ENCODE data around the gene PI4K2A. TPM values are rescaled to one million over a fixed set of nuclear protein-coding genes. Genes with fewer than 3 reads are reported as not detected.
A peak's percentile ranks its signal among the peaks of the same experiment; 100 is the strongest.
"Not testable (repeated sequence)": the region's sequence is repeated elsewhere in the genome, so short reads cannot be mapped to it uniquely, and the experiment has no call there.

Gene PI4K2A
- total and polyA plus RNA-seq, 4 experiments from 2014 or later: 8.5 to 9.9 (median 9.2) TPM

DNA sequence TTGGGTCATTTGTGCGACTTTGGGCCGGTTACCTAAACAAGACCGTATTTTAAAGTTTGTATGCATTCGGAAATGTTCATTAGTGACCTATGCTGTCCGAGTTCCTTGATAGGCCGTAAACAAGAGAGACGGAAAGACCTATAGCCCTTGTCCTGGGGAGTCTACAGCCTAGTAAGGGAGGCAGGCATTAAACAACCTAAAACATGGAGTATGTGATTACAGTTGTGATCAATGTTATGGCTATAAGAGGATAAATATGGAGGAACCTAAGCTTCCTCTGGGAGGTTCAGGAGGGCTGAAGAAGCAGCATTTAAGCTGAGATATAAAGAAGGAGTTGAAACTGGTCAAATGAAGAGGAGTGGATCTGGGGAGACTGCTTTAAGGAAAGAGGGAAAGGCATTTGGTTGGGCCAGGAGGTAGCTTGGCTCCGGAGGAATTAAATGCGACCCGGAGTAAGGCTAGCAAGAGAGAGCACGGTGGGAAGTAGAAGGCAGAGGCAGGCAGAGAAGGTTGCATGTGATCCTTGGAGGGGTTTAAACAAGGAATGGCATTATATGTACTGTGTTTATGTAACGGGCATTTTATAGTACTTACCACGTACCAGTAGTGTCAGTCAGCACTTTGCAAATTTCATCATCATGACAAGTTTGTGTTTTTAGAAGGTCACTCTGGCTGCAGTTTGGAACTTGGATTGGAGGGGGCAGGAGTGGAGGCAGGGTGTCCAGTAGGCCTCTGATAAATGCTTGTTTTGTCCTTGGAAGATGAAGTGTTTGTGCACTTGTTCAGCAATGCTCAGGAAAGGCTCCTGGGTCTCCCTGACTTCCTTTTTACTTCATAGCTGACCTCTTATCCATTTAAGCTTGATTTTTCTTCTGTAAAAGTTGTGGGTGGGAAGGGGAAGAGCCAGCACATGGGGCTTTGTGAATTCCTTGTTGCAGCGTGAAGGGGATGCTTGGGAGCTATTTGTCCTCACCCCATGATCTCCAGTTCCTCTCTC is 47.6 kb downstream of the PI4K2A start:
- CTCF ChIA-PET (ENCODE audit: partially characterized antibody): interaction anchor here (1.4 to 8.3 kb wide), 9 partner anchors 10 to 182 kb away, joined by 3 to 118 read pairs (median 8); partner anchors contain the start of genes MARVELD1 and ZFYVE27
- no peaks in the 10 kb centered on the region for H3K27me3 ChIP-seq (ENCODE audit: insufficient read depth, low read length)
- no peaks in the 10 kb centered on the region for H3K9me3 ChIP-seq (ENCODE audit: control insufficient read depth in 1 of 2, low read length in 2 of 2)
- no peaks in the 10 kb centered on the region for H3K36me3 ChIP-seq (ENCODE audit: insufficient read depth, low read length)
- POLR2A ChIA-PET (ENCODE audit: partially characterized antibody): interaction anchor here (0.9 to 3.5 kb wide), 11 partner anchors 10 to 447 kb away, joined by 3 to 41 read pairs (median 4); partner anchors contain the start of genes GOLGA7B, MARVELD1, PI4K2A and R3HCC1L
- Mint-ChIP-seq H3K27me3 (no peaks in the 10 kb centered on the region), H3K9me3 (no peaks in the 10 kb centered on the region), H3K4me3 (peak overlapping the region; percentile 78 to 92 (median 86)), H3K4me1 (peaks cover 5 to 15% (median 10%) of the 10 kb centered on the region in 4 donors), H3K36me3 (no peaks in the 10 kb centered on the region), H3K27ac (peak overlapping the region; percentile 64 to 96 (median 92))
- H3K4me3 ChIP-seq (ENCODE audit: low read length in 2 of 2): peak overlapping the region; percentile 69 to 86
- H3K4me1 ChIP-seq (ENCODE audit: insufficient read depth, low read length): peaks cover 29% of the 10 kb centered on the region
- no peak for DNase-seq
- H3K27ac ChIP-seq (ENCODE audit: low read depth, low read length): peak overlapping the region; percentile 54
- intact Hi-C loops (cut with micrococcal nuclease): loop anchor here (1.0 to 2.0 kb wide), 5 partner anchors 48 to 189 kb away; partner anchors contain the start of genes MMS19, MORN4, PI4K2A and UBTD1

DNA sequence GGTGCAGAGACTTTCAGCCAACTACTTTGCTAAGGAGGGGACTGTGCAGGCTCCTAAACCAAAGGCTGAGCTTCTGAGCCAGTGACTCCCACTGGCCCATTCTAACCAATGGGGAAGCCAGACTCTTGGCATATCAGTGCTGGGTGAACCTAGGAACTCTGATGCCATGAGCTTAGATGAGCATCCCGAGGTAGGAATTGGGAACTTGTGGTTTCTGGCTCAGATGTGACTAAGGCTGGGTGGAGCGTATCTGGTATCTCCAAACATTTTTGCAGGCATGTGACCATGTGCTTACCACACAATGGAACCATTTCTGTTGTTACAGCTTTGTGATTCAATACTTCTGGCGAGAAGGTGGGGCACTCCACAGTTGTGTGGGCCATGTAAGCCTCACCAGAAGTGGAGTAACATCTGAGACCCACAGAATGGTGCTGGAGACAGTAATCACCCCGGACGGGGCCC is 49.1 kb downstream of the PI4K2A start:
- Histone ChIP-seq H3K9me3 (ENCODE audit: control insufficient read depth in 1 of 2, low read length in 2 of 2) (no peaks in the 10 kb centered on the region), H3K4me1 (ENCODE audit: insufficient read depth, low read length) (peaks cover 29% of the 10 kb centered on the region), H3K27me3 (ENCODE audit: insufficient read depth, low read length) (no peaks in the 10 kb centered on the region), H3K4me3 (ENCODE audit: low read length in 2 of 2) (no peak overlapping the region), H3K27ac (ENCODE audit: low read depth, low read length) (no peak overlapping the region), H3K36me3 (ENCODE audit: insufficient read depth, low read length) (no peaks in the 10 kb centered on the region)
- Mint-ChIP-seq H3K4me3 (no peak overlapping the region), H3K9me3 (no peaks in the 10 kb centered on the region), H3K27me3 (peaks cover 0 to 3% of the 10 kb centered on the region in 2 donors), H3K4me1 (peaks cover 5 to 15% (median 10%) of the 10 kb centered on the region in 4 donors), H3K27ac (peak overlapping the region in 3 of 7 donors; percentile 19 to 52 (median 31)), H3K36me3 (no peaks in the 10 kb centered on the region)
- no peak for DNase-seq
- POLR2A ChIA-PET (ENCODE audit: partially characterized antibody): no interaction called here
- CTCF ChIA-PET (ENCODE audit: partially characterized antibody): interaction anchor here (1.5 to 8.3 kb wide), 4 partner anchors 8 to 43 kb away, joined by 3 to 118 read pairs (median 74); partner anchors contain the start of gene ZFYVE27
- intact Hi-C loops (cut with micrococcal nuclease): no loop called here

DNA sequence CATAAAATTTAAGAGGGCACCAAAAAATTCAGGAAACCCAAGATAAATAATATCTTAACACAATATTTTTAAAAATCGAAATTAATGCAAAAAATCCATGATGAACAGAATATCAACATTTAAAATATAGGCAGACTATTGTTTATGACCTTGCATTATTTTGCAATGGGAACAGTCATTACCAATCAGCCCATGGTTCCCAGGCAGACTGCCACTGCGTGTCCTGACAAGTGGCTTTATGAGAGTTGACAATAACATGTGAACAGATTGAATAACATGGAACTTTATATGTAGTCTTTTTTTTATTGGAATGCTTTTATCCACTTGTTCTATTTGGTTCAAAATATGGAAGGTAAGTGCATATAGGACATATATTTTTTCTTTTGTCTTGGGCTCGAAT is 49.7 kb downstream of the PI4K2A start:
- intact Hi-C loops (cut with micrococcal nuclease): no loop called here
- Histone ChIP-seq H3K9me3 (ENCODE audit: control insufficient read depth in 1 of 2, low read length in 2 of 2) (no peaks in the 10 kb centered on the region), H3K4me1 (ENCODE audit: insufficient read depth, low read length) (peaks cover 29% of the 10 kb centered on the region), H3K27me3 (ENCODE audit: insufficient read depth, low read length) (no peaks in the 10 kb centered on the region), H3K27ac (ENCODE audit: low read depth, low read length) (no peak overlapping the region), H3K36me3 (ENCODE audit: insufficient read depth, low read length) (no peaks in the 10 kb centered on the region), H3K4me3 (ENCODE audit: low read length in 2 of 2) (no peak overlapping the region)
- Mint-ChIP-seq H3K27ac (no peak overlapping the region), H3K4me1 (peaks cover 5 to 13% (median 9%) of the 10 kb centered on the region in 4 donors), H3K4me3 (no peak overlapping the region), H3K36me3 (no peaks in the 10 kb centered on the region), H3K27me3 (peaks cover 0 to 3% of the 10 kb centered on the region in 2 donors), H3K9me3 (no peaks in the 10 kb centered on the region)
- POLR2A ChIA-PET (ENCODE audit: partially characterized antibody): no interaction called here
- no peak for DNase-seq
- CTCF ChIA-PET (ENCODE audit: partially characterized antibody): interaction anchor here (2.6 to 8.3 kb wide), 4 partner anchors 11 to 43 kb away, joined by 11 to 118 read pairs (median 74); partner anchors contain the start of gene ZFYVE27

DNA sequence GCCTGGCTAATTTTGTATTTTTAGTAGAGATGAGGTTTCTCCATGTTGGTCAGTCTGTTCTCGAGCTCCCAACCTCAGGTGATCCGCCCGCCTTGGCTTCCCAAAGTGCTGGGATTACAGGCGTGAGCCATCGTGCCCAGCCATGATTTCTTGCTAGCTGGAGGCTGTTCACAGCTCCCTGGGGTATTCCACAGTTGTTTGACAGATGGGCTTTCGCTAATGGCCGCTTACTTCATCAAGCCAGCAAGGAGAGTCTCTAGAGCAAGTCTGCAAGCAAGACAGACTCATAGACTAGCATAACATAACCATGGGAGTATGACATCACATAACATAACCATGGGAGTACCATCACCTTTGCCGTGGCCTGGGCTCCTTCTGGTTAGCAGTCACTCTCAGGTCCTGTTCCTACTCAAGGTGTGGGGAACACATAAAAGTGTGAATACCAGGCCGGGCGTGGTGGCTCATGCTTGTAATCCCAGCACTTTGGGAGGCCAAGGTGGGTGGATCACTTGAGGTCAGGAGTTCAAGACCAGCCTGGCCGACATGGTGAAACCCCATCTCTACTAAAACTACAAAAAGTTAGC is 57.7 kb downstream of the PI4K2A start:
- DNase-seq; H3K4me3 ChIP-seq (ENCODE audit: low read length in 2 of 2); POLR2A ChIA-PET (ENCODE audit: partially characterized antibody); H3K9me3 ChIP-seq (ENCODE audit: control insufficient read depth in 1 of 2, low read length in 2 of 2); H3K36me3 Mint-ChIP-seq; H3K9me3 Mint-ChIP-seq; H3K36me3 ChIP-seq (ENCODE audit: insufficient read depth, low read length); H3K4me3 Mint-ChIP-seq; H3K27me3 Mint-ChIP-seq; H3K27ac Mint-ChIP-seq; intact Hi-C loops (cut with micrococcal nuclease); H3K4me1 ChIP-seq (ENCODE audit: insufficient read depth, low read length); H3K27ac ChIP-seq (ENCODE audit: low read depth, low read length); H3K27me3 ChIP-seq (ENCODE audit: insufficient read depth, low read length); H3K4me1 Mint-ChIP-seq: not testable (repeated sequence)
- CTCF ChIA-PET (ENCODE audit: partially characterized antibody): interaction anchor here (0.8 to 1.9 kb wide), 7 partner anchors 9 to 36 kb away, joined by 3 to 10 read pairs (median 4); partner anchors contain the start of gene AVPI1

DNA sequence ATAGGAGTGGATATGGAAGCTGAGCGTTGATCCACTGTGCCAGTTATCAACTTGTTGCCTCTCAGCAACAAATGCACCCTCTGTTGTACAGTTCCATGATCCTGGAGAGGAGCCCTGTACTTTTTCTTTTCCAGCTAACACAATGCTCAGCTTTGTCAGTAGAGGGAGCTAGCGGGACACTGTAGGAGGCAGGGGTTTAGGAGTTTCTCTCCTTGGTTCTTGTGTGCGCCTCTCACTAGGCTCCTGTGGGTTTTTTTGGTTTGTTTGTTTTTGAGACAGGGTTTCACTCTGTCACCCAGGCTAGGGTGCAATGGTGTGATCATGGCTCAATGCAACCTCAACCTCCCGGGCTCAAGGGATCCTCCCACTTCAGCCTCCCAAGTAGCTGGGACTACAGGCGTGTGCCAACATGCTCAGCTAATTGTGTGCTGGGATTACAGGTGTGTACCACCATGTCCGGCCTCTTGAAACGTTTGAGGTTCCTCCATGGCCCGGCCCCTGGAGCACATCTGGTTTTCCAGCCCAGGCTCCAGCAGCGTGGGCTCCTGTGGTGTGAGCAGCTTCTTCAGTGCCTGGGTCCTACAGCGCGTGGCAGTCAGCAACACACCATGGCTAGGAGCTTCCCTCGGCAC is 61.1 kb downstream of the PI4K2A start:
- Mint-ChIP-seq H3K4me1 (no peaks in the 10 kb centered on the region), H3K27ac (no peak overlapping the region), H3K36me3 (no peaks in the 10 kb centered on the region), H3K27me3 (peaks cover 8 to 10% of the 10 kb centered on the region in 2 donors), H3K4me3 (no peak overlapping the region), H3K9me3 (no peaks in the 10 kb centered on the region)
- H3K36me3 ChIP-seq (ENCODE audit: insufficient read depth, low read length): no peaks in the 10 kb centered on the region
- POLR2A ChIA-PET (ENCODE audit: partially characterized antibody): interaction anchor here (0.8 to 1.5 kb wide), 5 partner anchors 13 to 35 kb away, joined by 3 to 4 read pairs (median 3); partner anchors contain the start of genes AVPI1 and ZFYVE27
- H3K4me3 ChIP-seq (ENCODE audit: low read length in 2 of 2): no peak overlapping the region
- H3K27ac ChIP-seq (ENCODE audit: low read depth, low read length): no peak overlapping the region
- intact Hi-C loops (cut with micrococcal nuclease): loop anchor here (1.0 to 10.0 kb wide), 3 partner anchors 25 to 343 kb away; no protein-coding TSS in a partner anchor
- H3K9me3 ChIP-seq (ENCODE audit: control insufficient read depth in 1 of 2, low read length in 2 of 2): no peaks in the 10 kb centered on the region
- peak; percentile 56 to 65 (median 64) for DNase-seq
- no peaks in the 10 kb centered on the region for H3K27me3 ChIP-seq (ENCODE audit: insufficient read depth, low read length)
- no peaks in the 10 kb centered on the region for H3K4me1 ChIP-seq (ENCODE audit: insufficient read depth, low read length)
- CTCF ChIA-PET (ENCODE audit: partially characterized antibody): interaction anchor here (1.0 to 20.3 kb wide), 21 partner anchors 8 to 343 kb away, joined by 3 to 436 read pairs (median 5); partner anchors contain the start of genes ANKRD2, AVPI1, MARVELD1 and ZFYVE27

DNA sequence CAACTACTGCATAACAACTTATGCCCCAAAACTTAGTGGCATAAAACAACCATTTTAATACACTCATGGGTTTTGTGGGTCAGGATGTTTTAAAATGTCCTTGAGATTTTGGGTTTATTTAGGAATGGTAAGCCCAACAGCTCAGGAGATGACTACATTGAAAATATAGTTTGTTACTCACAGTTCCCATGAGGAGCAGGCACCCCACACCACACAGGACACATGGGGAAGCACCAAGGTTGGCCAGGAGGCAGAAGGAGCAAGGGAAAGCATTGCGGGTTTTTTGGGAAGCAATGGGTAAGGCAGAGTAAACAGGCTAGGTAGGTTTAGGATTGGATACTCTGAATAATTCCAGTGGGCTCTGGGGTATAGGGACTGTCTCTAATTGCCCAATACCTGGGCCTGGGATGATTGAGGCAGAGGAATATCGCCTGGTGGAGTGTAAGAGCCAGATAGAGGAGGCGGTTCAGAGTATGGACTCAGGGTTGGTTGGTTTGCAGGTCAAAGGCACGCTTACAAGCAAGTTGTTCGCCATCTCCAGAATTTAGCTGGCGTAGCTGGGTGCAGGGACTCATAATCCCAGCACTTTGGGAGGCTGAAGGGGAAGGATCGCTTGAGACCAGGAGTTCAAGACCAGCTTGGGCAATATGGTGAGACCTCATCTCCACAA is 63.1 kb downstream of the PI4K2A start:
- Mint-ChIP-seq H3K27ac (peak overlapping the region in 1 of 7 donors; percentile 52), H3K4me3 (no peak overlapping the region), H3K27me3 (peaks cover 13 to 15% of the 10 kb centered on the region in 2 donors), H3K4me1 (no peaks in the 10 kb centered on the region), H3K36me3 (no peaks in the 10 kb centered on the region), H3K9me3 (no peaks in the 10 kb centered on the region)
- CTCF ChIA-PET (ENCODE audit: partially characterized antibody): interaction anchor here (0.7 to 20.3 kb wide), 8 partner anchors 9 to 62 kb away, joined by 3 to 436 read pairs (median 17); partner anchors contain the start of genes AVPI1, MARVELD1 and ZFYVE27
- H3K4me3 ChIP-seq (ENCODE audit: low read length in 2 of 2): no peak overlapping the region
- no peaks in the 10 kb centered on the region for H3K36me3 ChIP-seq (ENCODE audit: insufficient read depth, low read length)
- intact Hi-C loops (cut with micrococcal nuclease): loop anchor here (10.0 kb wide), 1 partner anchor 341 kb away; no protein-coding TSS in a partner anchor
- H3K27me3 ChIP-seq (ENCODE audit: insufficient read depth, low read length): no peaks in the 10 kb centered on the region
- no peak overlapping the region for H3K27ac ChIP-seq (ENCODE audit: low read depth, low read length)
- H3K4me1 ChIP-seq (ENCODE audit: insufficient read depth, low read length): no peaks in the 10 kb centered on the region
- no peak for DNase-seq
- POLR2A ChIA-PET (ENCODE audit: partially characterized antibody): no interaction called here
- no peaks in the 10 kb centered on the region for H3K9me3 ChIP-seq (ENCODE audit: control insufficient read depth in 1 of 2, low read length in 2 of 2)
